ENCODE data around the gene MYRF.

GRCh38 chr11:61760946-61761345, 8.5 kb downstream of the MYRF start:
- TF ChIP-seq POLR2A (IDR thresholded peaks at IDR 0.05): no peak
- TF ChIP-seq CTCF (IDR thresholded peaks at IDR 0.05): no peak

All from thyroid gland (tissue), 4 donors.